ENCODE measurements around the gene SCYL3.

GRCh38 chr1:169879034-169879840 is 14.5 kb downstream of the SCYL3 start:
- TF ChIP-seq CTCF (IDR thresholded peaks at IDR 0.05) (no peak), POLR2AphosphoS5 (IDR thresholded peaks at IDR 0.05) (no peak)
